HFFc6 (cell line): ENCODE measurements around the gene DGCR6L. TPM values are rescaled to one million over a fixed set of nuclear protein-coding genes. Genes with fewer than 3 reads are reported as not detected.

Source experiments
- DNase-seq: peaks from one replicate; pipeline ENCODE4 v3.0.0-alpha.2; 2018
- H3K27ac Mint-ChIP-seq: 2 replicates; pipeline ENCODE4 v1.8.0; 2020; ENCODE audit warnings: mild to moderate bottlenecking, mixed read lengths
- H3K27me3 Mint-ChIP-seq: 2 replicates; pipeline ENCODE4 v1.8.0; 2021; ENCODE audit warnings: mild to moderate bottlenecking, moderate library complexity, mixed read lengths; ENCODE audit not compliant: insufficient read depth
- H3K36me3 Mint-ChIP-seq: 2 replicates; pipeline ENCODE4 v1.8.0; 2021; ENCODE audit warnings: low read depth, mixed read lengths
- H3K4me1 Mint-ChIP-seq: 2 replicates; pipeline ENCODE4 v1.8.0; 2020; ENCODE audit warnings: low read depth, mixed read lengths
- H3K4me3 Mint-ChIP-seq: 2 replicates; pipeline ENCODE4 v1.8.0; 2020; ENCODE audit warnings: mild to moderate bottlenecking, moderate library complexity, mixed read lengths
- H3K9me3 Mint-ChIP-seq: 2 replicates; pipeline ENCODE4 v1.8.0; 2020; ENCODE audit warnings: mild to moderate bottlenecking, mixed read lengths
- total RNA-seq, 6 experiments: library from RNA; stranded (reverse); fragmentation: NEBNext Ultra II Directional; extraction: Animal tissue kit (Norgen Biotek cat#: 25700); gene quantifications; 2 replicates in 1 of 6; 3 replicates in 5 of 6; pipeline ENCODE4 v1.2.3, GENCODE V29; 2021
- TF ChIP-seq, protein P1 (sequence below): fragments of 200-600 bp; sonication (generic); IDR thresholded peaks from 2 replicates; pipeline ENCODE4 v1.5.0; 2021; ENCODE audit warnings: antibody characterized with exemption, mild to moderate bottlenecking

DGCR6L gene
- total RNA-seq, 6 experiments from 2014 or later, result 46.3 to 52.4 (median 48.4) TPM

GRCh38 chr22:20292673-20293232 is 27.1 kb downstream of the DGCR6L start:
- no peaks in the 10 kb centered on the region for H3K36me3 Mint-ChIP-seq
- H3K9me3 Mint-ChIP-seq, result no peaks in the 10 kb centered on the region
- DNase-seq, result no peak
- TF ChIP-seq, protein P1, sequence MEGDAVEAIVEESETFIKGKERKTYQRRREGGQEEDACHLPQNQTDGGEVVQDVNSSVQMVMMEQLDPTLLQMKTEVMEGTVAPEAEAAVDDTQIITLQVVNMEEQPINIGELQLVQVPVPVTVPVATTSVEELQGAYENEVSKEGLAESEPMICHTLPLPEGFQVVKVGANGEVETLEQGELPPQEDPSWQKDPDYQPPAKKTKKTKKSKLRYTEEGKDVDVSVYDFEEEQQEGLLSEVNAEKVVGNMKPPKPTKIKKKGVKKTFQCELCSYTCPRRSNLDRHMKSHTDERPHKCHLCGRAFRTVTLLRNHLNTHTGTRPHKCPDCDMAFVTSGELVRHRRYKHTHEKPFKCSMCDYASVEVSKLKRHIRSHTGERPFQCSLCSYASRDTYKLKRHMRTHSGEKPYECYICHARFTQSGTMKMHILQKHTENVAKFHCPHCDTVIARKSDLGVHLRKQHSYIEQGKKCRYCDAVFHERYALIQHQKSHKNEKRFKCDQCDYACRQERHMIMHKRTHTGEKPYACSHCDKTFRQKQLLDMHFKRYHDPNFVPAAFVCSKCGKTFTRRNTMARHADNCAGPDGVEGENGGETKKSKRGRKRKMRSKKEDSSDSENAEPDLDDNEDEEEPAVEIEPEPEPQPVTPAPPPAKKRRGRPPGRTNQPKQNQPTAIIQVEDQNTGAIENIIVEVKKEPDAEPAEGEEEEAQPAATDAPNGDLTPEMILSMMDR, result no peak
- no peak overlapping the region for H3K27ac Mint-ChIP-seq
- no peaks in the 10 kb centered on the region for H3K4me1 Mint-ChIP-seq
- H3K27me3 Mint-ChIP-seq, result peaks cover 45% of the 10 kb centered on the region
- H3K4me3 Mint-ChIP-seq, result no peak overlapping the region

- H3K27ac Mint-ChIP-seq, result no peak overlapping the region
- H3K4me1 Mint-ChIP-seq, result no peaks in the 10 kb centered on the region
- H3K9me3 Mint-ChIP-seq, result no peaks in the 10 kb centered on the region
- TF ChIP-seq, protein P1, result no peak
- peaks cover 45% of the 10 kb centered on the region for H3K27me3 Mint-ChIP-seq
- no peak overlapping the region for H3K4me3 Mint-ChIP-seq
- no peak for DNase-seq
- H3K36me3 Mint-ChIP-seq, result no peaks in the 10 kb centered on the region
Observed at GRCh38 chr22:20292108-20292507, 27.8 kb downstream of the DGCR6L start.

DNA sequence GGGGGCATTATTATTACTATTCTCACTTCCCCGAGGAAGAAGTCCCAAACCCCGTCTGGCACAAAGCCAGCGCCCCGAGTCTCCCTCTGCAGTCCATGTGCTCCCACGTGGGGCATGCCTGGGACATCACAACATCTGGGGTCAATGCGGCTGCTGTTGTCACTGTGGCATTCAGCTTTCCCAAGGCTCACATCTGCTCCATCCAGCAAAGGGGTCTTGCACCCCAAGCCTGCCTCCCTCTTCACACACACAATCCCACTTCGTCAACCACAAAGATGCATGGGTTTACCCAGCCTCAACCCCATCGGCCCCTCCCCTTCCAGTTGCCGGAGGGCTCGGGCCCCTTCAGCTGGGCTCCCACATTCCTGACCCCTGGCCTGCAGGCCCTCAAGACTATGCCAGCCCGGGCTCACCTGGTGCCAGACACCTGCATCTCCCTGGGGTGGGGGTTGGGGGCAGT is 28.2 kb downstream of the DGCR6L start:
- H3K27me3 Mint-ChIP-seq, result peaks cover 41% of the 10 kb centered on the region
- H3K27ac Mint-ChIP-seq, result no peak overlapping the region
- no peaks in the 10 kb centered on the region for H3K36me3 Mint-ChIP-seq
- no peak overlapping the region for H3K4me3 Mint-ChIP-seq
- DNase-seq, result no peak
- H3K4me1 Mint-ChIP-seq, result no peaks in the 10 kb centered on the region
- TF ChIP-seq, protein P1, result no peak
- H3K9me3 Mint-ChIP-seq, result no peaks in the 10 kb centered on the region

DNA sequence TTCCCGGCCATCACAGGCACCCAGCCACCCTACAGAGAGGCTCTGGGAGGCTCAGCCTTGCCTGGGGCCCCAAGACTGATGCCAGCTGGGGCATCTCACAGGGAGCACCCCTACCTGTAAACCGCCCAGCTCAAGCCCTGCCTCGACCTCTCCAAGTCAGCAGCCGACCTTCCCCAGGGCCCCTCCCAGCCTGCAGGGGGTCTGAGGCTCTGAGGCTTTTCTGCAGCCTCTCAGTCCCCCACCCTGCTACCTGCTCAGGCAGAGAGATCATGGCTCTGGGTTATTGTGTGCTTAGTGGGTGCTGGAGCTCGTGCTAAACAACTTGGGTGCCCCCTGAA is 28.6 kb downstream of the DGCR6L start:
- Mint-ChIP-seq H3K27me3 (peaks cover 41% of the 10 kb centered on the region), H3K36me3 (no peaks in the 10 kb centered on the region), H3K9me3 (no peaks in the 10 kb centered on the region), H3K4me3 (no peak overlapping the region), H3K27ac (no peak overlapping the region), H3K4me1 (no peaks in the 10 kb centered on the region)
- TF ChIP-seq, protein P1, result no peak
- no peak for DNase-seq

- Mint-ChIP-seq H3K4me3 (no peak overlapping the region), H3K36me3 (no peaks in the 10 kb centered on the region), H3K9me3 (no peaks in the 10 kb centered on the region), H3K27ac (no peak overlapping the region), H3K4me1 (no peaks in the 10 kb centered on the region), H3K27me3 (peaks cover 41% of the 10 kb centered on the region)
- TF ChIP-seq, protein P1, result no peak
- no peak for DNase-seq
Observed at GRCh38 chr22:20290578-20291248, 29.1 kb downstream of the DGCR6L start.
